T-cell (primary cell): ENCODE data around the gene PRKCB. TPM values are rescaled to one million over a fixed set of nuclear protein-coding genes. Genes with fewer than 3 reads are reported as not detected.

ENCODE experiments used
- ATAC-seq, 4 experiments: fragments of 200-7000 bp in 3 of 4; fragments of 150-1000 bp in 1 of 4; cut with Tn5 transposase; replicated peaks in 1 of 4; 1 replicate in 3 of 4; 2 replicates in 1 of 4; pipeline ENCODE4 v1.10.0; 2021; ENCODE audit warnings: moderate library complexity in 3 of 4, mild to moderate bottlenecking in 2 of 4, moderate number of reproducible peaks in 1 of 4
- CTCF ChIA-PET, 2 donors: fragments of 300-600 bp; sonication (Branson Sonifier 250); formaldehyde crosslinking; loops; one replicate each; lab custom pipeline; 2022; ENCODE audit warnings: antibody characterized with exemption in 2 of 2; lab: Charles Lee
- POLR2A ChIA-PET, 2 donors: fragments of 300-600 bp; sonication (Branson Sonifier 250); formaldehyde crosslinking; loops; one replicate each; lab custom pipeline; 2022; ENCODE audit warnings: antibody characterized with exemption in 2 of 2; lab: Charles Lee
- DNase-seq, 35 experiments: peaks; one replicate each; pipeline versions ENCODE4 v3.0.0 to v3.0.0-alpha.2; 2013 to 2023
- H3K27ac ChIP-seq: one replicate; pipeline ENCODE4 v1.5.1; 2013; ENCODE audit warnings: low read length
- H3K27me3 ChIP-seq, 2 experiments: replicated peaks in 1 of 2; 1 replicate in 1 of 2; 2 replicates in 1 of 2; pipeline versions ENCODE4 v1.6.1 to v1.7.0; 2013; ENCODE audit warnings: low read length in 1 of 2, mixed read lengths in 1 of 2; ENCODE audit not compliant: control insufficient read depth in 2 of 2, insufficient read depth in 2 of 2; ENCODE audit errors: extremely low read depth in 1 of 2
- H3K36me3 ChIP-seq, 2 donors: 1 replicate in 1 of 2; 2 replicates in 1 of 2; pipeline versions ENCODE4 v1.6.1 to v1.7.0; 2013; ENCODE audit warnings: low read length in 1 of 2; ENCODE audit not compliant: control insufficient read depth in 2 of 2, insufficient read depth in 1 of 2; ENCODE audit errors: extremely low read depth in 1 of 2
- H3K4me1 ChIP-seq, 2 experiments: 1 replicate in 1 of 2; 2 replicates in 1 of 2; pipeline versions ENCODE4 v1.6.1 to v1.7.0; 2013; ENCODE audit warnings: low read length in 2 of 2, mixed read lengths in 1 of 2; ENCODE audit not compliant: insufficient read depth in 2 of 2, control insufficient read depth in 1 of 2; ENCODE audit errors: extremely low read depth in 1 of 2
- H3K4me3 ChIP-seq, 2 donors: 1 replicate in 1 of 2; 2 replicates in 1 of 2; pipeline versions ENCODE4 v1.5.1 to v1.7.0; 2013; ENCODE audit warnings: mild to moderate bottlenecking in 2 of 2, low read length in 1 of 2, moderate library complexity in 1 of 2; ENCODE audit not compliant: control insufficient read depth in 1 of 2; ENCODE audit errors: extremely low read depth in 1 of 2
- H3K9me3 ChIP-seq: 2 replicates; pipeline ENCODE4 v1.7.0; 2013
- H3K27ac Mint-ChIP-seq, 2 donors: one replicate each; pipeline ENCODE4 v1.8.0; 2020 to 2021; ENCODE audit warnings: mild to moderate bottlenecking in 2 of 2, mixed read lengths in 2 of 2
- H3K27me3 Mint-ChIP-seq, 2 donors: one replicate each; pipeline ENCODE4 v1.8.0; 2021 to 2022; ENCODE audit warnings: mixed read lengths in 2 of 2
- H3K36me3 Mint-ChIP-seq: one replicate; pipeline ENCODE4 v1.8.0; 2021; ENCODE audit warnings: mixed read lengths
- H3K4me1 Mint-ChIP-seq, 3 donors: one replicate each; pipeline ENCODE4 v1.8.0; 2020 to 2022; ENCODE audit warnings: mixed read lengths in 3 of 3, mild to moderate bottlenecking in 1 of 3
- H3K4me3 Mint-ChIP-seq, 3 donors: one replicate each; pipeline ENCODE4 v1.8.0; 2020 to 2022; ENCODE audit warnings: mild to moderate bottlenecking in 3 of 3, mixed read lengths in 3 of 3, moderate library complexity in 3 of 3
- H3K9me3 Mint-ChIP-seq, 3 donors: one replicate each; pipeline ENCODE4 v1.8.0; 2020 to 2022; ENCODE audit warnings: mixed read lengths in 3 of 3
- WGBS: methylation state at CpG from one replicate; pipeline ENCODE4 v1.1.5; 2013; ENCODE audit warnings: missing lambda C conversion rate; ENCODE audit not compliant: insufficient coverage; 5-methylcytosine and 5-hydroxymethylcytosine counted together
- total RNA-seq, 35 experiments: library from RNA in 6 of 35; stranded (reverse) in 6 of 35; fragments of 120-200 nt in 1 of 35; gene quantifications; one replicate each; pipeline versions ENCODE4 v1.2.1 to v1.2.4 and lab custom pipeline; 2013 to 2026

The PRKCB gene
- total RNA-seq, 5 donors from 2014 or later (not counting 1 experiment from before 2014, with no cell fraction given) = 84.7 to 114 (median 105) TPM

- ChIA-PET POLR2A (no interaction called here), CTCF (interaction anchor here in 1 of 2 donors (2.2 kb wide), 1 partner anchor 10 kb away, joined by 5 read pairs; no protein-coding TSS in a partner anchor)
- H3K36me3 Mint-ChIP-seq = peaks cover 38% of the 10 kb centered on the region
- H3K27ac Mint-ChIP-seq = no peak overlapping the region
- H3K4me1 Mint-ChIP-seq = peaks cover 10 to 17% (median 14%) of the 10 kb centered on the region in 3 donors
- Histone ChIP-seq H3K27ac (no peak overlapping the region), H3K4me1 (no peaks in the 10 kb centered on the region), H3K36me3 (peaks cover 0 to 3% of the 10 kb centered on the region in 2 donors), H3K27me3 (no peaks in the 10 kb centered on the region), H3K4me3 (no peak overlapping the region), H3K9me3 (no peaks in the 10 kb centered on the region)
- 52% methylated on average over 3 of the region's 4 CpGs for WGBS
- H3K9me3 Mint-ChIP-seq = no peaks in the 10 kb centered on the region
- no peak for DNase-seq
- ATAC-seq = no peak
- no peaks in the 10 kb centered on the region for H3K27me3 Mint-ChIP-seq
- no peak overlapping the region for H3K4me3 Mint-ChIP-seq
These were observed 163.9 kb downstream of the PRKCB start for GRCh38 chr16:23999663-24000062.

GRCh38 chr16:24001710-24002109 lies 165.9 kb downstream of the PRKCB start:
- ATAC-seq (no peak), DNase-seq (no peak)
- Mint-ChIP-seq H3K27ac (no peak overlapping the region), H3K36me3 (peaks cover 31% of the 10 kb centered on the region), H3K9me3 (no peaks in the 10 kb centered on the region), H3K4me1 (peaks cover 26 to 32% (median 30%) of the 10 kb centered on the region in 3 donors), H3K4me3 (no peak overlapping the region), H3K27me3 (no peaks in the 10 kb centered on the region)
- H3K4me3 ChIP-seq = no peak overlapping the region
- H3K9me3 ChIP-seq = no peaks in the 10 kb centered on the region
- POLR2A ChIA-PET = interaction anchor here in 1 of 2 donors (0.6 kb wide), 2 partner anchors 63 to 64 kb away, joined by 3 read pairs; no protein-coding TSS in a partner anchor
- CTCF ChIA-PET = interaction anchor here (0.6 to 1.9 kb wide), 5 partner anchors 8 to 678 kb away, joined by 3 to 5 read pairs (median 3); no protein-coding TSS in a partner anchor
- H3K4me1 ChIP-seq = peaks cover 9% of the 10 kb centered on the region in 2 experiments
- no CpG with 5 or more reads among the region's 1 CpG for WGBS
- H3K36me3 ChIP-seq = peaks cover 0 to 3% of the 10 kb centered on the region in 2 donors
- H3K27me3 ChIP-seq = no peaks in the 10 kb centered on the region
- no peak overlapping the region for H3K27ac ChIP-seq

GRCh38 chr16:24002619-24003018 lies 166.8 kb downstream of the PRKCB start:
- peaks cover 0 to 3% of the 10 kb centered on the region in 2 donors for H3K36me3 ChIP-seq
- no peak overlapping the region for H3K4me3 Mint-ChIP-seq
- POLR2A ChIA-PET = interaction anchor here in 1 of 2 donors (0.5 kb wide), 1 partner anchor 14 kb away, joined by 3 read pairs; no protein-coding TSS in a partner anchor
- H3K9me3 Mint-ChIP-seq = no peaks in the 10 kb centered on the region
- ATAC-seq = no peak
- peaks cover 9% of the 10 kb centered on the region in 2 experiments for H3K4me1 ChIP-seq
- no peaks in the 10 kb centered on the region for H3K27me3 Mint-ChIP-seq
- no peak overlapping the region for H3K4me3 ChIP-seq
- H3K27ac Mint-ChIP-seq = peak overlapping the region in 1 of 2 donors; percentile 23
- DNase-seq = no peak
- WGBS = no CpG with 5 or more reads among the region's 4 CpGs
- CTCF ChIA-PET = interaction anchor here in 1 of 2 donors (1.9 kb wide), 1 partner anchor 199 kb away, joined by 5 read pairs; no protein-coding TSS in a partner anchor
- no peak overlapping the region for H3K27ac ChIP-seq
- no peaks in the 10 kb centered on the region for H3K9me3 ChIP-seq
- H3K27me3 ChIP-seq = no peaks in the 10 kb centered on the region
- H3K4me1 Mint-ChIP-seq = peaks cover 28 to 40% (median 38%) of the 10 kb centered on the region in 3 donors
- peaks cover 24% of the 10 kb centered on the region for H3K36me3 Mint-ChIP-seq

GRCh38 chr16:24005577-24005976 lies 169.8 kb downstream of the PRKCB start:
- Histone ChIP-seq H3K9me3 (no peaks in the 10 kb centered on the region), H3K4me3 (no peak overlapping the region), H3K27me3 (no peaks in the 10 kb centered on the region), H3K36me3 (peaks cover 0 to 2% of the 10 kb centered on the region in 2 donors), H3K27ac (no peak overlapping the region), H3K4me1 (peaks cover 9 to 20% of the 10 kb centered on the region in 2 experiments)
- Mint-ChIP-seq H3K4me3 (peak overlapping the region in 1 of 3 donors; percentile 40), H3K27ac (peak overlapping the region; percentile 81), H3K36me3 (peaks cover 14% of the 10 kb centered on the region), H3K4me1 (peaks cover 43 to 53% (median 46%) of the 10 kb centered on the region in 3 donors), H3K27me3 (no peaks in the 10 kb centered on the region), H3K9me3 (no peaks in the 10 kb centered on the region)
- 56% methylated on average over 5 of the region's 6 CpGs for WGBS
- peak in 3 of 4 experiments; percentile 64 to 72 (median 68) for ATAC-seq
- DNase-seq = peak in 6 of 35 experiments; percentile 2 to 20 (median 18)
- ChIA-PET CTCF (interaction anchor here in 1 of 2 donors (1.1 to 1.9 kb wide), 3 partner anchors 10 to 128 kb away, joined by 3 to 5 read pairs (median 5); no protein-coding TSS in a partner anchor), POLR2A (interaction anchor here in 1 of 2 donors (0.6 kb wide), 1 partner anchor 528 kb away, joined by 13 read pairs; no protein-coding TSS in a partner anchor)

- Mint-ChIP-seq H3K9me3 (no peaks in the 10 kb centered on the region), H3K27me3 (no peaks in the 10 kb centered on the region), H3K36me3 (peaks cover 18% of the 10 kb centered on the region), H3K4me3 (no peak overlapping the region), H3K4me1 (peaks cover 49 to 66% (median 51%) of the 10 kb centered on the region in 3 donors), H3K27ac (peak overlapping the region; percentile 28 to 77)
- H3K4me1 ChIP-seq = peaks cover 9 to 22% of the 10 kb centered on the region in 2 experiments
- H3K27ac ChIP-seq = no peak overlapping the region
- 97% methylated on average over 5 of the region's 7 CpGs for WGBS
- H3K27me3 ChIP-seq = no peaks in the 10 kb centered on the region
- peaks cover 0 to 2% of the 10 kb centered on the region in 2 donors for H3K36me3 ChIP-seq
- CTCF ChIA-PET = interaction anchor here in 1 of 2 donors (0.6 to 1.9 kb wide), 2 partner anchors 8 to 148 kb away, joined by 3 to 5 read pairs; no protein-coding TSS in a partner anchor
- POLR2A ChIA-PET = no interaction called here
- DNase-seq (no peak), ATAC-seq (no peak)
- H3K4me3 ChIP-seq = no peak overlapping the region
- H3K9me3 ChIP-seq = no peaks in the 10 kb centered on the region
These were observed 171.6 kb downstream of the PRKCB start for GRCh38 chr16:24007391-24007790.

- H3K9me3 Mint-ChIP-seq = no peaks in the 10 kb centered on the region
- POLR2A ChIA-PET = interaction anchor here (0.6 to 0.7 kb wide), 2 partner anchors 21 to 40 kb away, joined by 3 read pairs; no protein-coding TSS in a partner anchor
These were observed 172.2 kb downstream of the PRKCB start for GRCh38 chr16:24007934-24008333.

More at GRCh38 chr16:24007934-24008333, 172.2 kb downstream of the PRKCB start:
- peaks cover 0 to 2% of the 10 kb centered on the region in 2 donors for H3K36me3 ChIP-seq
- H3K4me1 Mint-ChIP-seq = peaks cover 53 to 71% (median 57%) of the 10 kb centered on the region in 3 donors
- no peaks in the 10 kb centered on the region for H3K27me3 Mint-ChIP-seq
- DNase-seq = no peak
- H3K27ac ChIP-seq = no peak overlapping the region
- peaks cover 18% of the 10 kb centered on the region for H3K36me3 Mint-ChIP-seq
- WGBS = 89% methylated on average over 1 of the region's 1 CpG
- CTCF ChIA-PET = interaction anchor here in 1 of 2 donors (0.7 kb wide), 1 partner anchor 19 kb away, joined by 5 read pairs; no protein-coding TSS in a partner anchor
- no peak overlapping the region for H3K4me3 ChIP-seq
- H3K27ac Mint-ChIP-seq = peak overlapping the region; percentile 58 to 77
- H3K9me3 ChIP-seq = no peaks in the 10 kb centered on the region
- no peaks in the 10 kb centered on the region for H3K27me3 ChIP-seq
- peaks cover 9 to 26% of the 10 kb centered on the region in 2 experiments for H3K4me1 ChIP-seq
- no peak overlapping the region for H3K4me3 Mint-ChIP-seq
- no peak for ATAC-seq
